Loucy (cell line): ENCODE results near the gene ZNF70.

ENCODE experiments used
- H2AFZ ChIP-seq: fragments of 200-600 bp; sonication (generic); 2 replicates; pipeline ENCODE4 v1.6.0; 2016; ENCODE audit warnings: antibody characterized with exemption, mild to moderate bottlenecking, low read length, moderate library complexity
- H3F3A ChIP-seq: fragments of 200-600 bp; 2 replicates; pipeline ENCODE4 v1.6.0; 2016; ENCODE audit warnings: antibody characterized with exemption, low read depth, mild to moderate bottlenecking
- H3K27me3 ChIP-seq: fragments of 200-600 bp; sonication (generic); 2 replicates; pipeline ENCODE4 v1.6.1; 2014; ENCODE audit warnings: low read length, mild to moderate bottlenecking; ENCODE audit not compliant: insufficient read depth, poor library complexity, severe bottlenecking
- H3K36me3 ChIP-seq: fragments of 200-600 bp; sonication (generic); 2 replicates; pipeline ENCODE4 v1.6.1; 2016; ENCODE audit warnings: low read length; ENCODE audit not compliant: insufficient read depth
- H3K4me1 ChIP-seq: fragments of 200-600 bp; sonication (generic); 2 replicates; pipeline ENCODE4 v1.5.1; 2014; ENCODE audit warnings: low read length, mild to moderate bottlenecking; ENCODE audit not compliant: insufficient read depth, poor library complexity, severe bottlenecking
- H3K4me2 ChIP-seq: fragments of 200-600 bp; sonication (generic); 2 replicates; pipeline ENCODE4 v1.6.0; 2014; ENCODE audit warnings: antibody characterized with exemption, low read length, low read depth, mild to moderate bottlenecking; ENCODE audit not compliant: poor library complexity, severe bottlenecking
- H3K4me3 ChIP-seq: fragments of 200-600 bp; sonication (generic); 2 replicates; pipeline ENCODE4 v1.5.1; 2014; ENCODE audit warnings: low read length, mild to moderate bottlenecking, mixed read lengths; ENCODE audit not compliant: poor library complexity, severe bottlenecking
- H3K79me2 ChIP-seq: fragments of 200-600 bp; sonication (generic); 2 replicates; pipeline ENCODE4 v1.6.1; 2014; ENCODE audit warnings: low read length; ENCODE audit not compliant: insufficient read depth
- H3K9ac ChIP-seq: fragments of 200-600 bp; sonication (generic); 2 replicates; pipeline ENCODE4 v1.6.0; 2014; ENCODE audit warnings: mild to moderate bottlenecking, low read depth, low read length, moderate library complexity; ENCODE audit not compliant: poor library complexity, severe bottlenecking
- H3K9me2 ChIP-seq: fragments of 200-600 bp; sonication (generic); replicated peaks from 2 replicates; pipeline ENCODE4 v1.6.1; 2016; ENCODE audit warnings: low read depth, low read length, mixed read lengths
- H3K9me3 ChIP-seq: fragments of 200-600 bp; sonication (generic); 2 replicates; pipeline ENCODE4 v1.6.1; 2014; ENCODE audit warnings: mild to moderate bottlenecking, antibody characterized with exemption, low read length, low read depth; ENCODE audit not compliant: insufficient read depth
- H4K20me1 ChIP-seq: fragments of 200-600 bp; sonication (generic); 2 replicates; pipeline ENCODE4 v1.6.0; 2014; ENCODE audit warnings: antibody characterized with exemption, low read length, mild to moderate bottlenecking; ENCODE audit not compliant: insufficient read depth, poor library complexity, severe bottlenecking
- CTCF ChIP-seq: fragments of 200-600 bp; sonication (generic); conservative IDR thresholded peaks from 2 replicates; pipeline ENCODE4 v1.5.1; 2014; ENCODE audit warnings: mild to moderate bottlenecking, antibody characterized with exemption, low read length
- EZH2phosphoT487 ChIP-seq: fragments of 200-600 bp; IDR thresholded peaks from 2 replicates; pipeline ENCODE4 v1.6.1; 2018; ENCODE audit warnings: antibody characterized with exemption, mild to moderate bottlenecking, moderate library complexity, borderline replicate concordance

The ZNF70 gene

GRCh38 chr22:23750714-23751440 is at the start of gene ZNF70:
ZNF70 (minus strand) TSS chr22:23751112; CDS start chr22:23745140, 5,972 bp downstream.
- Histone ChIP-seq H3K79me2 (peaks cover 23% of the 10 kb centered on the region; the same call in 1 of the 2 replicates), H3K36me3 (no peaks in the 10 kb centered on the region), H3K4me2 (peak within 1 kb of the TSS; percentile 99), H4K20me1 (no peaks in the 10 kb centered on the region), H3K9ac (peak within 1 kb of the TSS; percentile 95), H3K4me1 (peaks cover 22% of the 10 kb centered on the region), H3K27me3 (no peaks in the 10 kb centered on the region), H3K9me3 (no peaks in the 10 kb centered on the region), H3F3A (peaks cover 3% of the 10 kb centered on the region; the same call in 1 of the 2 replicates), H3K9me2 (no peaks in the 10 kb centered on the region), H2AFZ (peak within 1 kb of the TSS; percentile 89), H3K4me3 (peak within 1 kb of the TSS; percentile 93)
- peak; percentile 54 for TF ChIP-seq CTCF
- TF ChIP-seq EZH2phosphoT487, result no peak

- peaks cover 19% of the 10 kb centered on the region for H4K20me1 ChIP-seq
- H3K9me3 ChIP-seq, result no peaks in the 10 kb centered on the region
- H3K27me3 ChIP-seq, result no peaks in the 10 kb centered on the region
- no peak overlapping the region for H3K9ac ChIP-seq
- H3F3A ChIP-seq, result no peaks in the 10 kb centered on the region
- H3K36me3 ChIP-seq, result peaks cover 86% of the 10 kb centered on the region
- H3K9me2 ChIP-seq, result no peaks in the 10 kb centered on the region
- TF ChIP-seq EZH2phosphoT487 (no peak), CTCF (no peak)
- no peak overlapping the region for H3K4me3 ChIP-seq
- peaks cover 3% of the 10 kb centered on the region for H3K4me1 ChIP-seq
- H2AFZ ChIP-seq, result no peak overlapping the region
- peaks cover 21% of the 10 kb centered on the region for H3K79me2 ChIP-seq
- H3K4me2 ChIP-seq, result no peak overlapping the region
Observed at GRCh38 chr22:23796461-23796860, 45.5 kb upstream of the ZNF70 start.

- H3K4me2 ChIP-seq, result no peak overlapping the region
- TF ChIP-seq CTCF (no peak), EZH2phosphoT487 (no peak)
- H4K20me1 ChIP-seq, result peaks cover 51% of the 10 kb centered on the region
- H3F3A ChIP-seq, result no peaks in the 10 kb centered on the region
- H3K4me1 ChIP-seq, result peaks cover 30% of the 10 kb centered on the region
- peaks cover 64% of the 10 kb centered on the region for H3K36me3 ChIP-seq
- peaks cover 52% of the 10 kb centered on the region for H3K79me2 ChIP-seq
- H3K4me3 ChIP-seq, result no peak overlapping the region
- H3K9me2 ChIP-seq, result no peaks in the 10 kb centered on the region
- H2AFZ ChIP-seq, result no peak overlapping the region
- no peaks in the 10 kb centered on the region for H3K27me3 ChIP-seq
- no peaks in the 10 kb centered on the region for H3K9me3 ChIP-seq
- H3K9ac ChIP-seq, result no peak overlapping the region
Observed at GRCh38 chr22:23793326-23793725, 42.4 kb upstream of the ZNF70 start.
